Measurements from ENCODE around the gene RTF2. TPM values are rescaled to one million over a fixed set of nuclear protein-coding genes. Genes with fewer than 3 reads are reported as not detected.

The RTF2 gene
- total RNA-seq, 2 experiments from 2014 or later = 112 to 127 TPM

- H3K4me1 Mint-ChIP-seq = peaks cover 49% of the 10 kb centered on the region
- DNase-seq (no peak), ATAC-seq (no peak)
- peak overlapping the region; percentile 77 for H3K27ac Mint-ChIP-seq
- CTCF ChIA-PET = interaction anchor here (1.3 to 2.2 kb wide), 5 partner anchors 9 to 21 kb away, joined by 3 to 7 read pairs (median 4); no protein-coding TSS in a partner anchor
- peaks cover 23% of the 10 kb centered on the region for H3K36me3 Mint-ChIP-seq
- H3K9me3 Mint-ChIP-seq (ENCODE audit: low read depth) = no peaks in the 10 kb centered on the region
- H3K4me3 Mint-ChIP-seq = no peak overlapping the region
- H3K27me3 Mint-ChIP-seq = no peaks in the 10 kb centered on the region
Measured at GRCh38 chr20:56442389-56443365, 25.8 kb upstream of the RTF2 start.

- Mint-ChIP-seq H3K4me3 (no peak overlapping the region), H3K36me3 (peaks cover 20% of the 10 kb centered on the region), H3K4me1 (peaks cover 39% of the 10 kb centered on the region), H3K27ac (no peak overlapping the region), H3K27me3 (no peaks in the 10 kb centered on the region), H3K9me3 (ENCODE audit: low read depth) (no peaks in the 10 kb centered on the region)
- ATAC-seq (no peak), DNase-seq (no peak)
- CTCF ChIA-PET = interaction anchor here (1.4 to 2.2 kb wide), 3 partner anchors 8 to 20 kb away, joined by 4 to 6 read pairs (median 4); no protein-coding TSS in a partner anchor
Measured at GRCh38 chr20:56443654-56444540, 24.5 kb upstream of the RTF2 start.

GRCh38 chr20:56445130-56445529 is 23.3 kb upstream of the RTF2 start:
- Mint-ChIP-seq H3K9me3 (ENCODE audit: low read depth) (no peaks in the 10 kb centered on the region), H3K36me3 (peaks cover 21% of the 10 kb centered on the region), H3K27me3 (no peaks in the 10 kb centered on the region), H3K4me3 (no peak overlapping the region), H3K27ac (no peak overlapping the region), H3K4me1 (peaks cover 28% of the 10 kb centered on the region)
- CTCF ChIA-PET = no interaction called here
- DNase-seq (no peak), ATAC-seq (no peak)

DNA sequence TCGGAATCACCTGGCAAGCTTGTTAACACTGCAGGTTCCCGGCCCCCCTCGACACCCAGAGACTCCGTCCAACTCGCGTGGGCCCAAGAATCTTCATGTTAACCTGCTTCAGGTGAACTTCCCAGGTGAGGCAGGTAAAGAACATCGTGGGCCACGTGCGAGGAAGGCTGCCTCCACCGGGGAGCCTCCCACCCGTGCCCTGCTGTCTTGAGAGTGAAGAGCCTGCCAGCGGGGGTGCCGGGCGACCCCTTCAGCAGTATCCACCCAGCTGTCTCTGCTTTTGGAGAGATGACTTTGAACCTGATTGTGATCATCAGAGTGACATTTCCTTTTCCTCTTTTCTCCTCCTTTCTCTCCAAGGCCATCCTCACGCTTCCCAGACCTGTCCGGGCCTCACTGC is 22.9 kb upstream of the RTF2 start:
- DNase-seq = no peak
- peaks cover 21% of the 10 kb centered on the region for H3K36me3 Mint-ChIP-seq
- no peak overlapping the region for H3K27ac Mint-ChIP-seq
- CTCF ChIA-PET = no interaction called here
- H3K27me3 Mint-ChIP-seq = no peaks in the 10 kb centered on the region
- no peak overlapping the region for H3K4me3 Mint-ChIP-seq
- no peaks in the 10 kb centered on the region for H3K9me3 Mint-ChIP-seq (ENCODE audit: low read depth)
- H3K4me1 Mint-ChIP-seq = peaks cover 24% of the 10 kb centered on the region
- ATAC-seq = no peak

DNA sequence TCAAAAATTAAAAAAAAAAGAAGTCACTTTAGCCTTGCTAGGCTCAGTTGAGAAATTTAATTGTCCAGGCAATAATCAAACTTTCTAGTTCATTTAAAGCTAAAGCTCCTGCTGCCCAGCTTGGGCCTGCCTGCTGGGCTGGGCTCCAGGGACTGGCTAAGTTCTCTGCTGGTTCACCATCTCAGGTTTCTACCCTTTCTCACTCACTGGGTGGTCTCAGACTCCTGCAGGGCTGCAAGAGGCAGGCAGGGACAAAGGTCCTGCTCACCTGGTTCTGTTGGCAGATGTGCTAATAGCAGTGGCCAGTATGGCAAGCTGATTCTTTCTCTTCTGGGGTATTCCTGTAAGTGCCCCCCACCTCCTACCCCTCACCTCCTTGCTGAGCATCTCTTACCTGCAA is 21.2 kb upstream of the RTF2 start:
- Mint-ChIP-seq H3K4me1 (peaks cover 11% of the 10 kb centered on the region), H3K27ac (no peak overlapping the region)
- CTCF ChIA-PET = interaction anchor here (1.6 kb wide), 1 partner anchor 49 kb away, joined by 3 read pairs; no protein-coding TSS in a partner anchor

DNA sequence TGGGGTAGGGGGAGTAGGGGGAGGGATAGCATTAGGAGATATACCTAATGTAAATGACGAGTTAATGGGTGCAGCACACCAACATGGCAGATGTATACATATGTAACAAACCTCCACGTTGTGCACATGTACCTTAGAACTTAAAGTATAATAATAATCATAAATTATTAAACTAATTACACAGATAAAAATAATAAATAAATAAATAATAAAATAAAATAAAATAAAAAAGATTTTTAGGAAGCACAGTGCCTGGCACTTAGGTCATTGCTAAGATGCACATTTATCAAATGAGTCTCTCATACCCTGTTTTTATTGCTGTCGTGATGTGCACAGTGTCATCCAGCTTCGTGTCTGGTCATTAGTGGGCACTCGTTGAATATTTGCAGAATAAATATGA is 19.0 kb upstream of the RTF2 start:
- H3K4me1 Mint-ChIP-seq = peaks cover 13% of the 10 kb centered on the region
- H3K36me3 Mint-ChIP-seq = peaks cover 34% of the 10 kb centered on the region
- no peak for DNase-seq
- no peak overlapping the region for H3K4me3 Mint-ChIP-seq
- CTCF ChIA-PET = no interaction called here
- no peaks in the 10 kb centered on the region for H3K9me3 Mint-ChIP-seq (ENCODE audit: low read depth)
- no peak for ATAC-seq
- no peak overlapping the region for H3K27ac Mint-ChIP-seq
- H3K27me3 Mint-ChIP-seq = no peaks in the 10 kb centered on the region

More for the DNA sequence above, 21.2 kb upstream of the RTF2 start:
- no peak overlapping the region for H3K4me3 Mint-ChIP-seq
- DNase-seq (no peak), ATAC-seq (no peak)
- no peaks in the 10 kb centered on the region for H3K27me3 Mint-ChIP-seq
- peaks cover 29% of the 10 kb centered on the region for H3K36me3 Mint-ChIP-seq
- no peaks in the 10 kb centered on the region for H3K9me3 Mint-ChIP-seq (ENCODE audit: low read depth)

- peaks cover 27% of the 10 kb centered on the region for H3K4me1 Mint-ChIP-seq
- no peak overlapping the region for H3K4me3 Mint-ChIP-seq
- CTCF ChIA-PET = interaction anchor here (1.5 kb wide), 1 partner anchor 8 kb away, joined by 6 read pairs; no protein-coding TSS in a partner anchor
- H3K27ac Mint-ChIP-seq = no peak overlapping the region
- H3K27me3 Mint-ChIP-seq = no peaks in the 10 kb centered on the region
- no peak for DNase-seq
- H3K9me3 Mint-ChIP-seq (ENCODE audit: low read depth) = no peaks in the 10 kb centered on the region
- no peak for ATAC-seq
- peaks cover 42% of the 10 kb centered on the region for H3K36me3 Mint-ChIP-seq
Measured at GRCh38 chr20:56451056-56451765, 17.2 kb upstream of the RTF2 start.

GRCh38 chr20:56453352-56453751 is 15.1 kb upstream of the RTF2 start:
- no peak for DNase-seq
- CTCF ChIA-PET = interaction anchor here (1.1 to 1.4 kb wide), 2 partner anchors 11 to 13 kb away, joined by 3 to 4 read pairs; no protein-coding TSS in a partner anchor
- no peak overlapping the region for H3K27ac Mint-ChIP-seq
- no peaks in the 10 kb centered on the region for H3K27me3 Mint-ChIP-seq
- H3K4me3 Mint-ChIP-seq = no peak overlapping the region
- ATAC-seq = no peak
- no peaks in the 10 kb centered on the region for H3K9me3 Mint-ChIP-seq (ENCODE audit: low read depth)
- peaks cover 32% of the 10 kb centered on the region for H3K4me1 Mint-ChIP-seq
- H3K36me3 Mint-ChIP-seq = peaks cover 47% of the 10 kb centered on the region

DNA sequence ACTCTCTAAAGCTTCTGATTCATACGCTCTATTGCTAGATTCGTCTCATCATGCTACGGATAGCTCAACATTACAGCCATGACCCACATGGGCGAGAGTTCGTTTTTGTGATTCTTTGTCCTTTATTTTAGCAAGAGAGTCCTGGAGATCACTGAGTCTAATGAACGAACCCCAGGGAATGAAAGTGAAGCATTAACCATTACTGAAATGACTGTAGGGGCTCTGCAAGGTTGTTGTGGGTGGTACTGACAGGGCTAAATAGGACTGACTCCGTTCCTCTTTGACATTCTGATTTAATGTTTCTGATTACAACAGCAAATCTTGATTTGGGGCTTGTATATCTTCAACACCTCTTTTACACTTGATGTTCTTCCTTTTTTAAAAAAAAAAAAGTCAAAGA is 13.7 kb upstream of the RTF2 start:
- no peaks in the 10 kb centered on the region for H3K9me3 Mint-ChIP-seq (ENCODE audit: low read depth)
- CTCF ChIA-PET = interaction anchor here (1.1 to 1.4 kb wide), 3 partner anchors 12 to 33 kb away, joined by 3 to 7 read pairs (median 3); no protein-coding TSS in a partner anchor
- H3K27me3 Mint-ChIP-seq = no peaks in the 10 kb centered on the region
- H3K36me3 Mint-ChIP-seq = peaks cover 48% of the 10 kb centered on the region
- peak overlapping the region; percentile 1 for H3K4me3 Mint-ChIP-seq
- ATAC-seq (peak; percentile 85), DNase-seq (peak; percentile 52)
- peaks cover 41% of the 10 kb centered on the region for H3K4me1 Mint-ChIP-seq
- peak overlapping the region; percentile 71 for H3K27ac Mint-ChIP-seq

DNA sequence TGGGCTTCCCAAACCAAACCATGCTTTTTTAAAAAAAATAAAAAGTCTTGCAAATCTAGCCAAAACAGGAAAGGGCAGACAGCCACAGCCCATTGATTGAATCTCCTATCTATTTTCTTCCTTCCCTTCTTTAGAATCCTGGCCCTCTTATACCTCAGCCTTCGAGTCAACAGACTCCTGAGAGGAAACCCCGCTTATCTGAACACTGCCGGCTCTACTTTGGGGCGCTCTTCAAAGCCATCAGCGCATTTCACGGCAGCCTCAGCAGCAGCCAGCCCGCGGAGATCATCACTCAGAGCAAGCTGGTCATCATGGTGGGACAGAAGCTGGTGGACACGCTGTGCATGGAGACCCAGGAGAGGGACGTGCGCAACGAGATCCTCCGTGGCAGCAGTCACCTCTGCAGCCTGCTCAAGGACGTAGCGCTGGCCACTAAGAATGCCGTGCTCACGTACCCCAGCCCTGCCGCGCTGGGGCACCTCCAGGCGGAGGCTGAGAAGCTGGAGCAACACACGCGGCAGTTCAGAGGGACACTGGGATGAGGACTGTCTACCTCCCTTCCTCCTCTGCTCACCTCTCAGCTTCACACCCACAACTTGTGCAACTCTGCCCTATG is 10.1 kb upstream of the RTF2 start:
- H3K36me3 Mint-ChIP-seq = peaks cover 36% of the 10 kb centered on the region
- H3K4me3 Mint-ChIP-seq = no peak overlapping the region
- DNase-seq (no peak), ATAC-seq (no peak)
- CTCF ChIA-PET = interaction anchor here (1.1 to 1.5 kb wide), 2 partner anchors 37 to 49 kb away, joined by 3 to 4 read pairs; no protein-coding TSS in a partner anchor
- H3K4me1 Mint-ChIP-seq = peaks cover 72% of the 10 kb centered on the region
- no peaks in the 10 kb centered on the region for H3K9me3 Mint-ChIP-seq (ENCODE audit: low read depth)
- no peak overlapping the region for H3K27ac Mint-ChIP-seq
- no peaks in the 10 kb centered on the region for H3K27me3 Mint-ChIP-seq

- peak; percentile 89 for ATAC-seq
- peak; percentile 85 for DNase-seq
- peak overlapping the region; percentile 79 for H3K27ac Mint-ChIP-seq
- no peaks in the 10 kb centered on the region for H3K9me3 Mint-ChIP-seq (ENCODE audit: low read depth)
- no peaks in the 10 kb centered on the region for H3K27me3 Mint-ChIP-seq
- CTCF ChIA-PET = interaction anchor here (1.1 to 2.4 kb wide), 3 partner anchors 20 to 55 kb away, joined by 3 to 7 read pairs (median 3); partner anchors contain the start of gene CASS4
- H3K36me3 Mint-ChIP-seq = peaks cover 33% of the 10 kb centered on the region
- peaks cover 68% of the 10 kb centered on the region for H3K4me1 Mint-ChIP-seq
- no peak overlapping the region for H3K4me3 Mint-ChIP-seq
Measured at GRCh38 chr20:56460459-56460858, 8.0 kb upstream of the RTF2 start.

DNA sequence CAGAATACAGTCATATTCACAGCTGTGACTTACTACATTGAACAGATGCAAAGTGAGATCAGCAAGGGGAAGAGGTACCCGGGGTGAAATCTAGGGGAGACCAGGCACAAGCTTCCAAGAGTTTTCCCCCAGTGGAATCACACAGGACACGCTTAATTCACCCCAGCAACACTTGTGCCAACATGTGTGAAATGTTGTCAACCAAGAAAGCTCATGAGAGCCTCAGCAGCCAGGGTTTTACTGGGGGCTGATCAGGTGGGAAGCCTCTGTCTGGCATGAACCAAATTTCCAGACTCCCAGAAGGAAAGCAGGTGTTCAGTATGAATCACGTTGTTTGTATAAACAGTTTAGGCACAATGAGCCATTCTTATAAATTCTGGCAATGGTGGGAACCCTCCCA is 6.9 kb upstream of the RTF2 start:
- Mint-ChIP-seq H3K4me3 (no peak overlapping the region), H3K9me3 (ENCODE audit: low read depth) (no peaks in the 10 kb centered on the region), H3K27ac (peak overlapping the region; percentile 79), H3K27me3 (no peaks in the 10 kb centered on the region), H3K36me3 (peaks cover 28% of the 10 kb centered on the region), H3K4me1 (peaks cover 74% of the 10 kb centered on the region)
- CTCF ChIA-PET = interaction anchor here (1.6 to 2.4 kb wide), 2 partner anchors 51 to 53 kb away, joined by 3 to 7 read pairs; partner anchors contain the start of gene CASS4
- no peak for DNase-seq
- ATAC-seq = no peak
